ENCODE data around the gene SBF2.
"Not testable (repeated sequence)": the region's sequence is repeated elsewhere in the genome, so short reads cannot be mapped to it uniquely, and the experiment has no call there.

The SBF2 gene

DNA sequence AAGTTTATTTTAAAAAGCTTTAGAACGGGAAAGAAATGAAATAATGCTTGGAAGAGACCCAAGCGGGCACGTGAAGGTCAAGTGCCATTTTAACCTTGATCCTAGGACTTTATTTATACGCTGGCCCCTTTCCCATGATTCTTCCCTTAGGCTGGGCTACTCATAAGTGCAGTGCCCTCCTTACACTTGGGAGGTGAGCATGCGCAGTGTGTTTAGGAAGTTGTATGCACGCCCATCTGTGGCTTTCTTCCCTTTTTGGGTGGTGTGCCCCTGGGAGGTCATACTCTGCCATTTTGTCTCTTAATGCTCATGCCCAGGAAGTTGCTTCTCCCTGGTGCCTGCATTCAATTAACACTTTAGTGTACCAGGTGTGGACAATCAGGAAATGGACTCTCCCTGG is 390.4 kb downstream of the SBF2 start:
- no peak for DNase-seq
- H3K4me1 ChIP-seq (ENCODE audit: insufficient read depth, low read length): no peaks in the 10 kb centered on the region
- no peak for TF ChIP-seq EZH2 (IDR thresholded peaks at IDR 0.05; ENCODE audit: borderline replicate concordance, low read depth, low read length, severe bottlenecking)
- TF ChIP-seq, protein P1, sequence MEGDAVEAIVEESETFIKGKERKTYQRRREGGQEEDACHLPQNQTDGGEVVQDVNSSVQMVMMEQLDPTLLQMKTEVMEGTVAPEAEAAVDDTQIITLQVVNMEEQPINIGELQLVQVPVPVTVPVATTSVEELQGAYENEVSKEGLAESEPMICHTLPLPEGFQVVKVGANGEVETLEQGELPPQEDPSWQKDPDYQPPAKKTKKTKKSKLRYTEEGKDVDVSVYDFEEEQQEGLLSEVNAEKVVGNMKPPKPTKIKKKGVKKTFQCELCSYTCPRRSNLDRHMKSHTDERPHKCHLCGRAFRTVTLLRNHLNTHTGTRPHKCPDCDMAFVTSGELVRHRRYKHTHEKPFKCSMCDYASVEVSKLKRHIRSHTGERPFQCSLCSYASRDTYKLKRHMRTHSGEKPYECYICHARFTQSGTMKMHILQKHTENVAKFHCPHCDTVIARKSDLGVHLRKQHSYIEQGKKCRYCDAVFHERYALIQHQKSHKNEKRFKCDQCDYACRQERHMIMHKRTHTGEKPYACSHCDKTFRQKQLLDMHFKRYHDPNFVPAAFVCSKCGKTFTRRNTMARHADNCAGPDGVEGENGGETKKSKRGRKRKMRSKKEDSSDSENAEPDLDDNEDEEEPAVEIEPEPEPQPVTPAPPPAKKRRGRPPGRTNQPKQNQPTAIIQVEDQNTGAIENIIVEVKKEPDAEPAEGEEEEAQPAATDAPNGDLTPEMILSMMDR (IDR thresholded peaks at IDR 0.05; ENCODE audit: borderline replicate concordance, extremely low read depth, low read length, poor library complexity, severe bottlenecking): no peak

DNA sequence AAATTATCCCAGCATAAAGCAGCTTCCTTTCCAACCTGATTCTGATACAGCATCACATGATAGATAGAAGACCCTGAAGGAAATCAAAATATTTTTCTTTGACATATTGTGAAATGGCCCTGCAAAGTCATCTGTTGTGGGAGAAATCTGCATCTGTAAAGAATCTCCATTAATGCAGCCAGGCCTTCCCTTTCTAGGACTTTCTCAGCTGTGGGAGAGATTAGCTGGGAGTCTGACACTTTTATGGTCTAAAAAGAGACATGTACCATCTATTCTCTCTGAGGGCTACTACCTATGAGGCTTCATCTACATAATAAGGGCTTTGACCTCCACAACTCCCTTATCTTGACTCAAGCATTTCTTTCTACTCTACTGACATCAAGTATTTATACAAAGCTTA is 392.1 kb downstream of the SBF2 start:
- ATAC-seq (ENCODE audit: insufficient read depth, low read depth): no peak

More for the DNA sequence above, 390.4 kb downstream of the SBF2 start:
- no peak overlapping the region for H2AFZ ChIP-seq (ENCODE audit: low read depth, low read length)
- no peaks in the 10 kb centered on the region for H3K9me3 ChIP-seq (ENCODE audit: insufficient read depth, low read length, severe bottlenecking)
- H3K4me3 ChIP-seq (ENCODE audit: low read depth in 1 of 2, low read length in 2 of 2): no peak overlapping the region
- no peak overlapping the region for H3K4me2 ChIP-seq (ENCODE audit: insufficient read depth, low read length)
- no peaks in the 10 kb centered on the region for H4K20me1 ChIP-seq (ENCODE audit: insufficient read depth, low read length)
- H3K9ac ChIP-seq (ENCODE audit: low read depth, low read length): no peak overlapping the region
- no peaks in the 10 kb centered on the region for H3K79me2 ChIP-seq (ENCODE audit: insufficient read depth, low read length)
- no peaks in the 10 kb centered on the region for H3K27me3 ChIP-seq (ENCODE audit: insufficient read depth, low read length, poor library complexity)
- no peak overlapping the region for H3K27ac ChIP-seq (ENCODE audit: low read length)
- H3K36me3 ChIP-seq (ENCODE audit: insufficient read depth, low read length): no peaks in the 10 kb centered on the region
- no peak for ATAC-seq (ENCODE audit: insufficient read depth, low read depth)

DNA sequence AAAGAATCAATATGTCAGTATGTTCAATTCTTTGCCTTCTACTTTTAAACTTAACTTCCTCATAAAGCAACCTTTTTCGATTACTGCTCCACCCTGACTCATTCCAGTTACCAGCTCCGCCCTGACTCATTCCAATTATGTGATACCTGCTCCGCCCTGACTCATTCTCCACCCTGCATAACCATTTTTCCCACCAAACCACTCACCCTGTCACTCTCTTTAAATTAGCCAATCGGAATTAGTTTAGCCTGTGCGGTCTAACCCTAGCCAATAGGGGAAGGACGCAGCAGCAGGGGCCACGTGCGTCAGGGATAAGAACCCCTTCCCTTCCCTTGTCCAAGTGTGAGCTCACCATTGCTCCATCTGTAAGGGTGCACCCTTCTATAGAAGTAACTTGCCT is 393.8 kb downstream of the SBF2 start:
- not testable (repeated sequence) for H3K27me3 ChIP-seq (ENCODE audit: insufficient read depth, low read length, poor library complexity); DNase-seq; H3K4me3 ChIP-seq (ENCODE audit: low read depth in 1 of 2, low read length in 2 of 2); H3K27ac ChIP-seq (ENCODE audit: low read length); H3K79me2 ChIP-seq (ENCODE audit: insufficient read depth, low read length); H3K4me2 ChIP-seq (ENCODE audit: insufficient read depth, low read length); H3K36me3 ChIP-seq (ENCODE audit: insufficient read depth, low read length); H4K20me1 ChIP-seq (ENCODE audit: insufficient read depth, low read length); H2AFZ ChIP-seq (ENCODE audit: low read depth, low read length); H3K4me1 ChIP-seq (ENCODE audit: insufficient read depth, low read length); ATAC-seq (ENCODE audit: insufficient read depth, low read depth); H3K9ac ChIP-seq (ENCODE audit: low read depth, low read length); H3K9me3 ChIP-seq (ENCODE audit: insufficient read depth, low read length, severe bottlenecking)

More for the DNA sequence above, 392.1 kb downstream of the SBF2 start:
- H3K9ac ChIP-seq (ENCODE audit: low read depth, low read length): no peak overlapping the region
- H3K4me2 ChIP-seq (ENCODE audit: insufficient read depth, low read length): no peak overlapping the region
- no peaks in the 10 kb centered on the region for H3K79me2 ChIP-seq (ENCODE audit: insufficient read depth, low read length)
- H3K4me3 ChIP-seq (ENCODE audit: low read depth in 1 of 2, low read length in 2 of 2): no peak overlapping the region
- no peaks in the 10 kb centered on the region for H4K20me1 ChIP-seq (ENCODE audit: insufficient read depth, low read length)
- H3K27me3 ChIP-seq (ENCODE audit: insufficient read depth, low read length, poor library complexity): no peaks in the 10 kb centered on the region
- DNase-seq: no peak
- TF ChIP-seq EZH2 (IDR thresholded peaks at IDR 0.05; ENCODE audit: borderline replicate concordance, low read depth, low read length, severe bottlenecking): no peak
- TF ChIP-seq, protein P1 (IDR thresholded peaks at IDR 0.05; ENCODE audit: borderline replicate concordance, extremely low read depth, low read length, poor library complexity, severe bottlenecking): no peak
- H3K27ac ChIP-seq (ENCODE audit: low read length): no peak overlapping the region
- no peaks in the 10 kb centered on the region for H3K36me3 ChIP-seq (ENCODE audit: insufficient read depth, low read length)
- no peaks in the 10 kb centered on the region for H3K9me3 ChIP-seq (ENCODE audit: insufficient read depth, low read length, severe bottlenecking)
- H3K4me1 ChIP-seq (ENCODE audit: insufficient read depth, low read length): no peaks in the 10 kb centered on the region
- H2AFZ ChIP-seq (ENCODE audit: low read depth, low read length): no peak overlapping the region

DNA sequence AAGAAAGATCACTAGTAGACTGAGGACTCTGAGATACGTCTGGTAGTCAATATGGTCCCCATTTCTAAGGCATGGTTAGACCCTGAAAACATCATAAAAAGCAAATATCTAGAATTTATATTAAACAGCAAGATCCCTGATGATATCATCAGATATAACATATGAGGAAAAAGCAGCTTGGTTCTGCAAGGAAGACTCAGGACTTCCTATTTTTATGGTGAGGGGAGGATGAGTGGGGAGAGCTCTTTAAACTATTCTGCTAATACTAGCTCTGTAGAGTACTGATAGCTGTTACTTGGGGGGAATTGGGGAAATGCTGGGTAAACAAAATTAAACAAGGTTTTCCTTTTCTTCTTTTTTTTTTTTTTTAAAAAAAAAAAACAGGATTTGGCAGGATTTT is 394.3 kb downstream of the SBF2 start:
- TF ChIP-seq, protein P1 (IDR thresholded peaks at IDR 0.05; ENCODE audit: borderline replicate concordance, extremely low read depth, low read length, poor library complexity, severe bottlenecking): no peak
- no peak for TF ChIP-seq EZH2 (IDR thresholded peaks at IDR 0.05; ENCODE audit: borderline replicate concordance, low read depth, low read length, severe bottlenecking)
- Histone ChIP-seq H3K27ac (ENCODE audit: low read length) (no peak overlapping the region), H3K4me2 (ENCODE audit: insufficient read depth, low read length) (no peak overlapping the region), H3K36me3 (ENCODE audit: insufficient read depth, low read length) (peaks cover 3% of the 10 kb centered on the region; the same call in 1 of the 2 replicates), H3K4me1 (ENCODE audit: insufficient read depth, low read length) (no peaks in the 10 kb centered on the region), H3K79me2 (ENCODE audit: insufficient read depth, low read length) (no peaks in the 10 kb centered on the region), H3K9me3 (ENCODE audit: insufficient read depth, low read length, severe bottlenecking) (no peaks in the 10 kb centered on the region), H4K20me1 (ENCODE audit: insufficient read depth, low read length) (no peaks in the 10 kb centered on the region), H3K9ac (ENCODE audit: low read depth, low read length) (no peak overlapping the region), H3K4me3 (ENCODE audit: low read depth in 1 of 2, low read length in 2 of 2) (no peak overlapping the region), H3K27me3 (ENCODE audit: insufficient read depth, low read length, poor library complexity) (no peaks in the 10 kb centered on the region), H2AFZ (ENCODE audit: low read depth, low read length) (no peak overlapping the region)
- no peak for ATAC-seq (ENCODE audit: insufficient read depth, low read depth)
- no peak for DNase-seq
